DMS153 treated with DMSO at 0.1 percent for 48 hours (cell line): ENCODE measurements around the gene SF3B2.
"Not testable (repeated sequence)": the region's sequence is repeated elsewhere in the genome, so short reads cannot be mapped to it uniquely, and the experiment has no call there.

Source experiments
- DNase-seq: peaks from one replicate; lab custom pipeline; 2025; ENCODE audit not compliant: unreplicated experiment; lab: John Stamatoyannopoulos, UW

The SF3B2 gene

DNA sequence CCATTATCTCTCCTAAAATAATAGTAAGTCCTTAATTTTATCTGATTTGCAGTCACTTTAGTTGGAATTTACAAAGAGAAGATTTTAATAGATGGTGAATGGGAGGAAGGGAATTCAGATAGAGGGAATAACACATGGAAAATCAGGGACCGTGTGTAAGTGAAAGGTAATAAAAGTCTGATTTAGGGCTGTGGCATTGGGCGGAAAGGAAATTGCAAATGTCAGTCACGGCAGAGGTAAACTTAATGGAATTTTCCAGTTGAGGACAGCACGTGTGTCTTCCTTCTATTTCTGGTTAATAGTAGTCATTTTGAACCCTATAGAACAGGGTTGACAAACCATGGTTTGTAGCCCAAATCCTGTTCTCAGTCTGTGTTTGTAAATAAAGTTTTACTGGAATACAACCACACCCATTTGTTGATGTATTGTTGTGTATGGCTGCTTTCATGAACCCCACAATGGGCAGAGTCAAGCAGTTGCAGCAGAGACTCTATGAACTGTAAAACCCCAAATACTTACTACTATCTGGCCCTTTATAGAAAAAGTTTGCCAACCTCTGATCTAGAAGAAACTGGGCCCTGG lies 52.0 kb downstream of the SF3B2 start:
- DNase-seq: no peak

- no peak for DNase-seq
These were observed 54.8 kb downstream of the SF3B2 start for GRCh38 chr11:66106786-66107599.

DNA sequence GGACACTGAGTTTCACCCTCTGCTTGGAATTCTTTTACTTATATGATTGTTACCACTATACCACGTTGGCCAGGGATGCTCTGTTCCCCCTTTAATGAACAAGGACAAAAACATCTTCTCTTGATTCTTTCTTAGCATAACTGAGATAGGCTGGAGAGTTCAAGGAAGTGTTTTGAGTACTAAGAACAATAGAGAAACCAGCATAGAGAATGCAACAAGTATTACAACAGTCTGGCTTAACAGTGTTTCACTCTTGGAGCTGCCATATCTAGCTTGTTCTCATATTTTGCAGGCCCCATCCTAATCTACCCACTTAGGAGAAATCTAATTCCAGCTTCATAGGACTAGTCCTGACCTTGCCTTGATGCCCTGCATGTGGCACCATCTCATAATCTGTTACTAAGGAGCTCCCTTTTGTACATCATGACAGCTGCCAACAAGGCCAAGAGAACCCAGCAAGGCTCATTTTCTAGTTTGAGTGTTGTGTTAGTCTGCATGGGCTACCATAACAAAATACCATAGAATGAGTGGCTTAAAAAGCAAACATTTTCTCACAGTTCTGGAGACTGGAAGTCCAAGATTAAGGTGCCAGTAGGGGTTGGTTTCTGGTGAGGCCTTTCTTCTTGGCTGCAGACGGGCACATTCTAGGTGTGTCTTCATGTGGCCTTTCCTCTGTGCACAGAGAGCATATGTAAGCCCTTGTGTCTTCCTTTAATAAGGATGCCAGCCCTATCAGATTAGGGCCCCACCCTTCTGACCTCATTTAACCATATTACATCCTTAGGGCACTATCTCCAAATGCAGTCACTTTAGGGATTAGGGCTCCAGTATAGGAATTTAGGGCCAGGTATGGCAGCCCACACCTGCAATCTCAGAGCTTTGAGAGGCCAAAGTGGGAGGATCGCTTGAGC lies 55.7 kb downstream of the SF3B2 start:
- DNase-seq: no peak

DNA sequence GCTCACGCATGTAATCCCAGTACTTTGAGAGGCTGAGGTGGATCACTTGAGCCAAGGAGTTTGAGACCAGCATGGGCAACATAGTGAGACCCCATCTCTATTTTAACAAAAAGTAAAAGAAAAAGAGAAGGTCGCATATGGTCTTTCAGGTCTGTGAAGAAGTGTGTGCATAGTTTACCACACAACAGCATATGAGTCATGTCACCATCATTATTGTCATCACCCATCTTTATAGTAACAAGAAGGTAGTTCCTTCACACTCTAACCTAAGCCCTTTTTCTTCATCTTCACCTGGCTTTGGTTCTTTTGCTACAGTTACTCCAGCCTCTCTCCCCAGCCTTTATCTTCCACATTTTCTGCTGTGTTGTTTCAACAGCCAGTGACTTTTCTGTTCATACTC lies 57.1 kb downstream of the SF3B2 start:
- DNase-seq: no peak

DNA sequence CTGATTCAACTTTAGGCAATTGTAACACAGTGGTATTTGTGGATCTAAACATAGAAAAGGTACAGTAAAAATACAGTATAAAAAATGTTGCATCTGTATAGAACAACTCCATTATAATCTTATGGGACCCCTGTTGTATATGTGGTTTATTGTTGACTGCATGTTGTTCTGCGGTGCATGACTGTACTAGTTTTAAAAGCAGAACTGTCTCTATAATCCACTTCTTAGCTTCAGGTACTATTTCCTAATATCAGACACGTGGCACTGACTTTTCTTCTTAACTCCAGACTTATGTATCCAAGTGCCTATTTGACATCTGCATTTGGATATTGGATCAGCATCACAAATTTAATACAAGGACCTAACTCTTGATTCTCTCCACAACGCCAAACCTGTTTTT lies 59.0 kb downstream of the SF3B2 start:
- no peak for DNase-seq

GRCh38 chr11:66112041-66112491 lies 59.9 kb downstream of the SF3B2 start:
- DNase-seq: no peak

DNA sequence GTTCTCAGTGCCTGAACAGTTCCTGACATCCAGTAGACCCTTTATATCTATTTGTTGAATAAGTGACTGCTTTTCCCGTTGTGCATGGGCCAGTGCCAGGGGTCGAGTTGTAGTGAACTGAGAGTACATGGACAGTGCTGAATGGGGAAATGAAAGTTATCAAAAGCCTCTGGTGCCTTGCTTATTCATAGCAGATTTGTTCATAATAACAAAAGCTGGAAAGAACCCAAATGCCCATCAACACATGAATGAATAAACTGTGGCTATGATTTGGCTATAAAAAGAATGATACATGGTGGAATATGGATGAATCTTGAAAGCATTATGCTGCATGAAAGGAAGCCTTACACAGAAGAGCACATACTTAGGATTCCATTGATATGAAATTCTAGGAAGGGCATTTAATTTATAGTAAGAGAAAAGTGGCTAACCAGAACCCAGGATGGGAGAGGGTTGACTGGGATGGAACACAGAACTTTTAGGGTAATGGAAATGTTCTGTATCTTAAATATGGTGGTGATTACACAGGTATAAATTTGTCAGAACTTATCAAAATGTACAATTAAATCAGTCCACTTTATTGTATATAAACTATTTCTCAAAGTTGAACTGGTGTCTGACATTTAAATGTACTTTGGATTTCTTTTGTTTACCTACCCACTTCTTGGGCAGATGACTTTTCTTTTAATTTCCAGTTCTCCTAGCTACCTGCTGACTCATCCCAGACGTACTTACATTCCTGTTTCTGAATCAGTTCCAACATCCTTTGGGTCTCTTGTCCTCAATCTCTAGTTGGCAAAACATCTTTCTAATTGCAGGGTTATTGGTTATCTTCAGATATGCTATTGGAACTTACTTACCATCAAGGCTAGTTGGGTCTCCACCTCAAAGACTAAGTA lies 60.7 kb downstream of the SF3B2 start:
- DNase-seq: no peak

- not testable (repeated sequence) for DNase-seq
These were observed 62.8 kb downstream of the SF3B2 start for GRCh38 chr11:66114957-66115356.

GRCh38 chr11:66115638-66116301 lies 63.6 kb downstream of the SF3B2 start:
- no peak for DNase-seq

DNA sequence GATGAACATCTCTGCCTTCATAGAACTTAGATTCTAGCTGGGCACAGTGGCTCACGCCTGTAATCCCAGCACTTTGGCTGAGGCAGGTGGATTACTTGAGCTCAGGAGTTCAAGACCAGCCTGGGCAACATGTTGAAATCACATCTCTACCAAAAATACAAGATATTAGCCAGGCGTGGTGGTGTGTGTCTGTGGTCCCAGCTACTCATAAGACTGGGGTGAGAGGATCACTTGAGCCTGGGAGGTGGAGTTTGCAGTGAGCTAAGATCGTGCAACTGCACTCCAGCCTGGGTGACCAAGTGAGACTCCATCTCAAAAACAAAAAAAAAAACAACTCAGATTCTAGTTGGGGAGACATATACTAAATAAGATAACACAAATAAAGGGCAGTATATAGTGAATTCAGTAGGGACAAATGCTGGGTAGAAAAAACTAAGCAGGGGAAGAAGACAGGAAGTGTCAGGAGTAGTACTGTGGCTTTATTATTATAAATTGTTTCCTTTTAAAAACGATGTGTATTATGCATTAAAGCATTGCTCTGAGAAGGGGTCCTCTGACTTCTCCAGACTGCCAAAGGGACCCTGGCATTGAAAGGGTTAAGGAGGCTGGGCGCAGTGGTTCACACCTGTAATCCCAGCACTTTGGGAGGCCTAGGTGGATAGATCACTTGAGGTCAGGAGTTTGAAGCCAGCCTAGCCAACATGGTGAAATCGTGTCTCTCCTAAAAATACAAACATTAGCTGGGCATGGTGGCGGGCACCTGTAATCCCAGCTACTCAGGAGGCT lies 64.6 kb downstream of the SF3B2 start:
- no peak for DNase-seq

- DNase-seq: no peak
These were observed 66.7 kb downstream of the SF3B2 start for GRCh38 chr11:66118847-66119246.
